Renal pelvis (tissue), 4 donors: ENCODE data around the gene BICD1. TPM values are rescaled to one million over a fixed set of nuclear protein-coding genes. Genes with fewer than 3 reads are reported as not detected.
"Not testable (repeated sequence)": the region's sequence is repeated elsewhere in the genome, so short reads cannot be mapped to it uniquely, and the experiment has no call there.

Experiments used
- DNase-seq: peaks from one replicate; pipeline ENCODE4 v3.0.0-alpha.2; 2013
- polyA plus RNA-seq, 3 donors: library from polyadenylated mRNA; unstranded; fragments of 120-200 nt; gene quantifications; one replicate each; pipeline ENCODE4 v1.2.1, GENCODE V29; 2013; ENCODE audit not compliant: insufficient read length in 3 of 3

The BICD1 gene
- polyA plus RNA-seq, 3 donors: 20.2 to 22.4 (median 22.0) TPM

DNA sequence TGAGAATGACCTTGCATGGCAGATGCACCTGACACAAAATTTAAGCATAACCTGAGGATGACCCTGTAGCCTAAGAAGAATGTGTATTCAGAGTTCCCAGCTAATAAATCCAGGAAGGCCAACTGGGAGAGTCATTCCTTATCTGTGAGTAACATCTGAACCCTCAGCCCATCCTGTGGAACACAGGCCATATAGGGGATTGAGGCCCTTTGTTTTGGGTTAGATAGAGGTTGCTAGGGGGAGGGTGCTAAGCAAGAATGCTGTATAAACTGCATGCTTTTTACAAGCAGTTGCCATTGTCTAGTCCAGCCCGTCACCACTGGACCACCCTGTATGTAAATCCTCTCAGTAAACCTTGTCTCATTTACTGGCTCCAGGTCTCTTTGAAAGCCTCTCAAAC, 77.0 kb downstream of the BICD1 start:
- DNase-seq: no peak

DNA sequence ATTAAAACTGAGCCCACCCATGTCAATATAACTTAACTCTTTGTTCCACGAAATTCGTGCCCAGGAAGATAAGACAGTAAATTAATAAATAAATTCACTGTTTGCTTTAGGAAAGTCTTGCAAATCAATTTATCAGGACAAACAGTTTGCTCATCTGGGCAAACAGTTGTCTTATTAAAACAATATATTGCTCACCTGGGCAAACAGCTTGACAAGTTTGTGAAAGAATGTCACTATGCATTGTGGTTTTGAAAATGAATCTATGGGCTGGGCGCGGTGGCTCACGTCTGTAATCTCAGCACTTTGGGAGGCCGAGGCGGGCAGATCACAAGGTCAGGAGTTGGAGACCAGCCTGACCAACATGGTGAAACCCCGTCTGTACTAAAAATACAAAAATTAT, 80.5 kb downstream of the BICD1 start:
- not testable (repeated sequence) for DNase-seq

GRCh38 chr12:32191445-32191844, 84.8 kb downstream of the BICD1 start:
- DNase-seq: no peak

DNA sequence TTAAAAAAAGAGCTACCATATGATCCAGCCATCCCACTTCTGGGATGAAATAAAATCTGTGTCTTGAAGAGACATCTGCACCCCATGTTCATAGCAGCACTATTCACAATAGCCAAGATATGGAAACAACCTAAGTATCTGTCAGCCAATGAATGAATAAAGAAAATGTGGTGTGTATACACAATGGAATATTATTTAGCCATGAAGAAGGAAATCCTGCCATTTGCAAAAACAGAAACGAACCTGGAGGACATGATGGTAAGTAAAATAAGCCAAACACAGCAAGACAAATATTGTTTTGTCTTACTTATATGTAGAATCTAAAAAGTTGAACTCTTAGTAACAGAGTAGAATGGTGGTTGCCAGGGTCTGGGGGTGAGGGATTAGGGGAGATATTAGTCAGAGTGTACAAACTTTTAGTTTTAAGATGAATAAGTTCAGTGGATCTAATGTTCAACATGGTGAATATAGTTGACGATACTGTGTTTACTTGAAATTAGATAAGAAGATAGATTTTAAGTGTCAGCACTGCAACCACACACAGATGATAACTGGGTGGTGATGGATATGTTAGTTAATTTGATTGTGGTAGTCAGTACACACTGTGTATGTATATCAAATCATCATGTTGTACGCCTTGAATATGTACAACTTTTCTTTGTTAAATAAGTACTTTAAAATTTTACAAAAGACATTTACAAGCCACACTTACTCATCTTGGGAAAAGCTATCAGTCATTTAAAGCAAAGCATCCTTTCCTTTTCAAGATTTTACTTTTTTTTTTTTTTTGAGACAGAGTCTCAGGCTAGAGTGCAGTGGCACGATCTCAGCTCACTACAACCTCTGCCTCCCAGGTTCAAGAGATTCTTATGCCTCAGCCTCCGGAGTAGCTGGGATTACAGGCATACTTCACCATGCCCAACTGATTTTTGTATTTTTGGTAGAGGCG, 89.9 kb downstream of the BICD1 start:
- no peak for DNase-seq

DNA sequence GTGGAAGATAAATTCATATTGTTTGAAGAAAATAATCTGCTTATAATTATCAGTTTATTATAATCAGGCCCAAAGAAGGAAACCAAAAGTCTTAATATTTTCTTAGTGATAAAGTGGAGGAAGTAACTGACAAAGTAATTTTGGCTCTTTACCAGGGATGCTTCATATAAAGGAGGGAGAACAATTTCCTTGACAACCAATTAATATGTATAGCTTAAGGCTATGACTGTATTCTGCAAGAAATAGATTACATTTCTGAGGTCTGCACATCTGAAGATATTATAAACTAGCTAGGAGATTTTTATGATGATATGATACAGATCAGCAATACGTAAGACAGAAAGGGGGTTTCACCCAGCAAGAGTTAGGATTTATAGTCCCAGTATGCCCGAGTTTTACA, 90.8 kb downstream of the BICD1 start:
- DNase-seq: no peak

DNA sequence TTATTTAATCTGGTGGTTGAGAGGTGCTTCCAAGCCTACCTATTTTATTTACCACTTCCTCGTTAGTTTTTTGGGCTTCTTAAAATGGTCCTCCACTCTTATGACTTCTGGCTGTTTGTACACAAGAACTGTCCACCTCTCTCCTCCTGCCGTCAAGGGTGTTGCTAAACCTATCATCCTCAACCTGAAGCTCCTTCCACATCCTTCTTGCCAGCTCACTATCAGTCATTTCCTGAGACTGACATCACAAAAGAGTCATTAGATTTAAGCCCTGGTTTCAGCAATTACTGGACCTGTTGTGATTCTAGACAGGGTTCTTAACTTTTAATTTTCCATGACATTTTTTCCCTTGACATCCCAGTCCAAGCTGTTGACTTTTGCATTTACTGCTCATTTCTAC, 91.9 kb downstream of the BICD1 start:
- no peak for DNase-seq

- DNase-seq: no peak
Measured at GRCh38 chr12:32201096-32201495, 94.4 kb downstream of the BICD1 start.

DNA sequence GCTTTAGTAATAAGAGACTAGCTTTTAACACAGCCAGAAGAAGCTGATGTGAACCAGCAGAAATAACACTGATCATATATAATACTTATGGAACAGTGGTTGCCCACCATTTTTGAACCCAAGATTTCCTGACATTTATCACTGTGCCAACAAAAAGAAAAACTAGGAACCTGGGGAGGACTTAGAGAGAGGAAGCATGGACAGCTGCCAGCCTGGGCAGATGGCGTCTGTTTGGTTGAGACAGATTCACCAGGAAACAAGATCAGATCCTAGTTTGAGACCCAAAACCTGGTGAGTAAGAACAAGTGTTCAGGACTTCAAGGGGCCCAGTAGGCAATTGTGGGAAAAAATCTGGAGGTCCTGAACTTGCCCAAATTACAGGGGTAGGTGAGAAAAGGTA, 95.3 kb downstream of the BICD1 start:
- no peak for DNase-seq

GRCh38 chr12:32205731-32206130, 99.1 kb downstream of the BICD1 start:
- no peak for DNase-seq

DNA sequence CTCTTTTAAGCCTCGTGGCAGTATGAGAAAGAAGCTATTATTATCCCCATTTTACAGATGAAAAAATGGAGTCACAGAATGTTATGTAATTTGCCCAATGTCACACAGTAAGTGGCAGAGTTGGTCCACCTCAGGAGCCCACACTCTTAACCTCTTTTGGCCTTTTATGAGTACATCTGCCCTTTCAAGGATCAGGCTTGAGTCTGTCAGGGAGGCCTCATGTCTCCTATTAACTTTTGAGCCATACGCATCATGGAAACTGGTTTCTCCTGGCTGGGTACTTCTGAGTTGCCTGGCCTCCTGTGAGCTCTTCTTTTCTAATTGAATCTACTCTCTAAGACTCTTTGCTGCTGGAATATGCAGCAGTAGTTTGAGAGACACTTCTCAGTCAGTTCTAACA, 101.7 kb downstream of the BICD1 start:
- no peak for DNase-seq

DNA sequence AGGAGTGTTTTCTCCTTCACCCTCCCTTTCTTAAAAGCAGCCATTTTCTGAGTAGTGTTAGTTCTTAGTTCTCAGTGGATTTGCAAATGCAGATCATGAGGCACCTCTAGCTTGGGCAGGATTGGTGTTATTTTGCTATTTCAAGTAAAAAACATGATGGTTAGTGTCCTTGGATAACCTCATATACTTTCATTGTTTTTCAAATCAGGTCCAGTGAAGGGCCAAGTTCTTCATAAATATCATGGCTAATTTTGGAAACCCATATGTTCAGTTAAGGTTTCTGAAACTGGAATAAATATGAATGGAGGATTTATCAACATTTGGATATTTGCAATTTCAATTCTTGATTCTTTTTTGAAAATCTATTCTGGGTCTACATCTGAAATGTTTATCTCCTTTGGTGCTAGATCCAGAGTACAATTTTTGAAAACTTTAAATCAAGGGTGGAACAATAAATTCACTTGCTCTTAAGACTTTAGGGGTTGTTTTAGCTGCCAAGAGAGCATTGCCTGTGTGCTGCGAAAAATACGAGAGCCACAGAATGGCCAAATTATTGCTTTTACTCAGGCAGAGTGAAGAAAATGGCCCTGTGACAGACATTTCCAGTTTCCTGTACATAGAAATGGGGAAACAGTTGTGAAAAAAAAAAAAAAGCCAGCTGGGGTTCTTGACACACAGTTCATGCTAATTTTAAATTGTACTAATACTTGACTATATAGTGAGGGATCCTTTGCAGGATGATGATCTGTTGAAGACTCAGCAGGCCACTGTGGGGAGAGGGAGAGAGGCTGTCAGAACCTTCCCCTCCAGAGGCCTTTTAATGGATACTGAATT, 104.6 kb downstream of the BICD1 start:
- DNase-seq: no peak

- no peak for DNase-seq
Measured at GRCh38 chr12:32211900-32212156, 105.2 kb downstream of the BICD1 start.

GRCh38 chr12:32214723-32215122, 108.1 kb downstream of the BICD1 start:
- no peak for DNase-seq

DNA sequence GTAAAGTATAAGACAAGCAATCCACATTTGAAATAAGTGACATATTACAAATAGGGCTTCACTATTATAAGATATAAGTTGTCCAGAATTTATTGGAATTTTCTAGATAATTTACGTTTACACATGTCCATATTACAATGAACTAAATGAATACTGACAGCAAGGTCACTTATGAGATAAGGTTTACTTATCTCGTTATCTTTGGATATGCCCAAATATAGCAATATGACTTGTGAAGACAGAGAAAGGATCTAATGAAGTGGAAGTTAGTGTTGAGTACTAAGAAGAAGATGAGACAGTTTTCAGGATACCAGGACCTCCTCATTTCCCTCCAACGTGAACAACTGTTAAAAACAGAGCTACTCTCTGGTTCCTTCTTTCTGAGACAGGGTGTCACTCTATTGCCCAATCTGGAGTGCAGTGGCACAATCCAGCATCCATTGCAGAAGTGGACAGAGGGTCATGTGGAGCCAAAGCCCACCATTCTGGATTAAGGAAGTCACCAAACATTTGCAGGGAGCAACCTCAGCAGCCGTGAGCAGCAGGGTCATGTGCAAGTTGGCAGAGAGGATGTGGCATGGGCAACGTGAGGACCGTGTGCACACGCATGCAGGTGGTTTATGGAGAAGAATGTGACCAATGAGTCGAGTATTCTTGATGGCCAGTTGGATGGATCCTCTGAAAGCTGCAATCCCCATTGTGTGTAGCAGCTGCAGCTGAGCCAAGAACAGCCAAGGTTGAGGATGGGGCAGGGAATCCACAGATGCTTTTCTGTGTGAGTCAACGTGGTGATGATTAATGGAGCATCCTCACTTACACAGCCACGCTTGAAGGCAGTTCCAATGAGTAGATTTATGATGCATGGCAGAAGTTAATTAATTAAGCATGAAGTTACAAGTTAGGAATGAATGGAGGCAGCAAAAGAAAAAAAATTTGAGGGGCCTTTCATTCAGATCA, 111.0 kb downstream of the BICD1 start:
- DNase-seq: peak; percentile 45

GRCh38 chr12:32223941-32224340, 117.3 kb downstream of the BICD1 start:
- DNase-seq: no peak

- DNase-seq: no peak
Measured at GRCh38 chr12:32226768-32227167, 120.1 kb downstream of the BICD1 start.

GRCh38 chr12:32229971-32230612, 123.4 kb downstream of the BICD1 start:
- DNase-seq: no peak

DNA sequence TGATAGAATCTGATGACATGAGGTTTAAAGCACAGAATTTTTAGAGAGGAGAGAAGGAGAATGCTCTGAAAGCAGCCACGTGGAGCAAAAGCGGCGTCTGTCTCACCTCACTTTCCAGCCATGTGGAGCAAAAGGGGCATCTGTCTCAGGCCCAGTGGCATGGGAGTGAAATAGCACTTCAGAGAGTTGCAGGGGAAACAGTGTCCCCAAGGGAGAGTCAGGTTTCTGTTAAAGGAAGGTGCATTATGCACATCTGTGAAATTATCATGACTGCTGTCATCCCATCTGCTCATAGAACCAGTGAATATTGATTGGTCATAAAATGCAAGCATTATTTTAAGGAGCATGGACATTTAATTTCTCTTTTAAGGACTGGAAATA, 124.0 kb downstream of the BICD1 start:
- DNase-seq: no peak

- not testable (repeated sequence) for DNase-seq
Measured at GRCh38 chr12:32231361-32231760, 124.7 kb downstream of the BICD1 start.

- no peak for DNase-seq
Measured at GRCh38 chr12:32233568-32233967, 126.9 kb downstream of the BICD1 start.

DNA sequence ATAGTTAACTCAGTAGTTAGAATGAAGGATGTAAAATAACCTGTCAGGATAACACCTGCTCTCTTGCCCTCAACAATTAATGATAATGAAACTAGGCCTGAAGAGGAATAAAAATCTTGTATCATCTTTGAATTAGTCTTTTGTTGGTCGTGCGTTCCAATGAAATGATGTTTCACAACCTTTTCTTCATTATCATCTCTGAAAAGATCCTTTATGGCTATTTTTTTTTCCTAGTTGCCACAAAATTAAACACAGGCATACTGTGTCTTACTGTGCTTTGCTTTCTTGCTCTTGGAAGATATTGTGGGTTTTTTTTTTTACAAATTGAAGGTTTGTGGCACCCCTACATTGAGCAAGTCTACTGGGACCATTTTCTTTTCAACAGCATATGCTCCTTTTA, 128.6 kb downstream of the BICD1 start:
- no peak for DNase-seq

- peak; percentile 20 for DNase-seq
Measured at GRCh38 chr12:32240162-32240561, 133.5 kb downstream of the BICD1 start.
